SHP77 (cell line): ENCODE results near the gene MXRA8.
A peak's percentile ranks its signal among the peaks of the same experiment; 100 is the strongest.
"Not testable (repeated sequence)": the region's sequence is repeated elsewhere in the genome, so short reads cannot be mapped to it uniquely, and the experiment has no call there.

Experiments
- DNase-seq, 2 experiments: peaks; one replicate each; lab custom pipeline; 2025; lab: John Stamatoyannopoulos, UW

MXRA8 gene

DNA sequence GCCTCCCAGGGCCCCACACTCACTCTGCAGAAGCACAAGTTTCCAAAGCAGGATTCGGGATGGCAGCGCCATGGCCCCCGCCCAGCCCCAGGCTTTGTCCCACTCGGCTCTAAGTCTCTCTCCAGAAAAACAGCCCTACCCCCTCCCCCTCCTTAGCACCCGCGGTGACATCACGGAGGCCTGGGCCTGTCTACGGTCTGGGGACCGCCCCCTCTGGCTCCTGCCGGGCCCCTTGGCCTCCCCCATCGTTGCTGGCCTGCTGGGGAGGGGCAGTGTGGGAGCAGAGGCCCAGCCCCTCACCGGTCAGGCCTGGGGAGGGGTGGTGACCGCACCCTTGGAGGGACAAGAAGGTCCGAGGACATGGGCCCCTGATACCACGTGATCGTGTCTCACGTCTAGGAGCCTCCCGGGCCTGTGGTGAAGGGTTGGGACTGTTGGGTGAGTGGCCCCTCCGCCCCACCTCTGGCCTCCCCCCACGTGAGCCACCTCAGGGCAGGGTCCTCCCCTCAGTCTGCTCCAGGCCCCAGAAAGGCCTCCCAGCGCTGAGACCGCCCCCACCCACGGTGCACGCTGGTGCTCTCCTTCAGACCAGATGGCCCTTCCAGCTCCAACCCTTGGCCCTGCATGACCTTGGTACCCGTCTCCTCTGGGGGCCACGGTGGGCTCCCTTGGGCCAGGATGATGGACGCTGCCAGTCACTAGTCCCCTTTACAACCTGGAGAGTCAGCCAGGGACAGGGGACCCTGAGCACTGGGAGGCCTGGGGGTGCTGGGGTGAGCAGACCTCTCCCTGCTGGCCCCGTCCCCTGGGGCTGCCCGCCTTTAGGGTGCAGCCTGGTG is at the start of gene MXRA8:
Gene MXRA8 (minus strand): TSS at position 123 of the 839 bp plus-strand sequence. CDS start 51 bp downstream, at position 72.
- no peak for DNase-seq

DNA sequence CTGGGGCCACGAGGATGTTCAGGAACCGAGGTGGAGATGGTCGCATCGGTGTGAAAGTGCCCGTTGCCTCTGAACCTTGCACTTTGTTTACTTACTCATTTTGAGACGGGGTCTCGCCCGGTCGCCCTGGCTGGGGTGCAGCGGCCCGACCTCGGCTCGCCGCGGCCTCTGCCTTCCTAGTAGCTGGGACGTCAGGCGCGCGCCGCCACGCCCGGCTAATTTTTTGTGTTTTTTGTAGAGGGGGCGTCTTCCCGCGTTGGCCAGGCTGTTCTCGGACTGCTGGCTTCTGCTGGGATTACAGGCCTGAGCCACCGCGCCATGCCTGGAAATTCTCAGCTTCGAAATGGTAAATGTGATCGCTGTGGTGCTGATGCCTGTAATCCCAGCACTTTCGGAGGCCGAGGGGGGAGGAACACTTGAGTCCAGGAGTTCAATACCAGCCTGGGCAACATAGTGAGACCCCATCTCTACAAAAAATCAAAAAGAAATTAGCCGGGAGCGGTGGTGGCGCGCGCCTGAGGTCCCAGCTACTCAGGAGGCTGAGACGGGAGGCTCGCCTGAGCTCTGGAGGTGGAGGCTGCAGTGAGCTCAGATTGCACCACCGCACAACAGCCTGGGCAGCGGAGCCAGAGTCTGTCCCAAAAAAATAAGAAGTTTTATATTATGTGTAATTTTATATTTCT is 49.4 kb upstream of the MXRA8 start:
- DNase-seq: no peak

DNA sequence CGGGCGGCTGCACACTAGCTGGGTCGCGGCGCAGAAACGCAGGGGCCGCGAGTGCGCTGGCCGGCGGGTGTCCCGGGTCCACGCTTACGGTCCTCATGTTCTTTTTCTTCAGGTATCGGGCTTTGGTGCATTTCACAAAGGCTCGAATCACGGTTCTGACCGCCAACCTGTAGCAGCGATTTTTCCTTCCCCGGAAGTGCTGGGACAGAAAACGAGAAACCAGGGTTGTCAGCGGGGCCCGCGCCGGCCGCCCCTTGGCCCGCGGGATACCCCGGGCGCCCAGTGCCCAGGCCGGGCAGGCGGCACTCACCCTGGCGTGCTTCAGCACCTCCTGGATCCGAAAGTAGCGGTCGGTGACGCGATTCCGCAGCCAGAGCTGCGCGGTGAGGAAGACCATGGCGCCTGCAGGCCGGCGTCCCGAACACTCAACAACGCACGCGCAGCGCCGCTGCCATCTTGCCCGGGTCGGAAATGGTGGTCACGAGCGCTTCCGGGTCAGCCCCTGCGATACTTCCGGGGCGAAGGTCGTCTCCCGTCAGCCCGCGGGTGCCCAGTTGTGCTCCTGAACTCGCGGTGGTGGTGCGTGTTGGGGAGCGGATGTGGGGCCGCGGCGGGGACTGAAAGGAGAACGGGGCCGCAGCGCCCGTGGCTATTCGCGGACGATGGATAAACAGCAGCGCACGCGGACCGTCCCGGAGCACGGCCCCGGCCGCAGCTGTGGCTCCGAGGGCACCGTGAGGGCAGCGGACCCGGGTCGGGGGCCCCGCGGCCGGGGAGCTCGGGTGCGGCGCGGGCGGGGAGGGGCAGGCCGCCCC is 48.7 kb upstream of the MXRA8 start, which contains the start of gene MRPL20:
Gene MRPL20 (minus strand): TSS at position 473 of the 815 bp plus-strand sequence. CDS start 76 bp downstream, at position 397.
- DNase-seq: peak; percentile 85 to 91

DNA sequence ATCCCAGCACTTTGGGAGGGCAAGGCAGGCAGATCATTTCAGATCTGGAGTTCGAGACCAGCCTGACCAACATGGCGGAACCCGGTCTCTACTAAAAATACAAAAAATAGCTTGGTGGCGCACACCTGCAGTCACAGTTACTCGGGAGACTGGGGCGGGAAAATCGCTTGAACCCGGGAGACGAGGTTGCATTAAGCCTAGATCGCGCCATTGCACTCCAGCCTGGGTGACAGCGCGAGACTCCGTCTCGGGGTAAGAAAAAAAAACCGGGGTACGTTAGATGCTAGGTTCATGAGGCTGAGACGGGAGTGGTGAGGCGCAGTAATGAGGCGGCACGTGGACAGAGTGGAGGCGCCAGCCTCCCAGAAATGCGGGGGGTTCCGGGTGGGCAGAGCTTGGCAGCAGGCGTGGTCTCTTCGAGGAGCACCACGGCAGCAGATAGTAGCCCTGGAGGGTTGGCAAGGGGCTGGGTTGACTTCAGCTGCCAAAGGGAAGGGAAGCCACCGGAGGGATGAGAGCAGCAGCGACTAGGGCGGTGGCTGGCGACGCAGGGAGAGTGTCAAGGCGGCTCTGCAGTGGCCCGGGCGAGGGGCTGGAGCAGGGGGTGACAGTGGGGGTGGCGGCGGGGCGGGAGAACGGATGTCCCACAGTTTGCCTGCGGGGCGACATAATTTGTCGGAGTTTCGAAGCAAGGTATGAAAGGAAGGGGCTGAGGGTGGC is 47.9 kb upstream of the MXRA8 start:
- DNase-seq: no peak

DNA sequence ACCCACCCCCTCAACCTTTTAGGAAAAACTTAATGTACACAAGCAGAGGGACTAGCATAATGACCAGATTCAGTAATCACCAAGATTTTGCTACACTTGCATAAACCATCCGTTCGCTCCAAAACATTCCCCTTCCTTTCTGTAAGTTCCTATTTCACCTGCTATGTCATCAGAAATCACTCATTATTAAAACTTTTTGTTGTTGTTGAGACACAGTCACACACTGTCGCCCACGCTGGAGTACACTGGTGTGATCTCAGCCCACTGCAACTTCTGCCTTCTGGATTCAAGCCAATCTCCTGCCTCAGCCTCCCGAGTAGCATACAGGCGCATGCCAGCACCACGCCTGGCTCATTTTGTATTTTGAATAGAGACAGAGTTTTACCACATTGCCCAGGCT is 45.3 kb upstream of the MXRA8 start:
- no peak for DNase-seq

GRCh38 chr1:1402901-1403392 is 44.6 kb upstream of the MXRA8 start:
- DNase-seq: not testable (repeated sequence)

- DNase-seq: peak; percentile 34 to 45
Measured at GRCh38 chr1:1402072-1402900, 43.9 kb upstream of the MXRA8 start.

DNA sequence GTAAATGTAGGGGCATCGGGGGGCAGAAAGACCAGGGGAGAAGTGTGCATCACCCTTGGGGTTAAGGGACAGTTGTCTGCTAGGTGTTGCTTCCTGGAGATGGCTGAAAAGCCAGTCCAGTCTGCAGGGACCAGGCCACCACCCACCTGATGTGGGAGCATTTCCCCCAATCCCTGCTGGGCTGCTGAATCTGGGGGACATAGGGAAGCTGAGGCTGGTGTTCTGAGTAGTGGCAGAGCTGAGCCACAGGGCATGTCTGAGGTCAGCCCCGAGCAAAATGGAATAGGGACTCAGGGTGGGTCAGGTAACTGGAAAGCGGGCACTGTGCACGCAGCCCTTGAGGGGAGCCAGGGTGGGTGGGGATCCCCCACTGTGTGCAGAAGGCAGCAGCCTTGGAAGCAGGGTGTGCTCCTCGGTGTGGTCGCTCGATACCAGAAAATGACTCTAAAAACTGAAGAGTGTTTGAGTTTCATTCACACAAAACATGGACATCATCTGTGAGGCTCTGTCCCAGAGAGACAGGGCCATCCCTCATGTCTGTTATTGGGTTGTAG is 43.2 kb upstream of the MXRA8 start:
- no peak for DNase-seq

DNA sequence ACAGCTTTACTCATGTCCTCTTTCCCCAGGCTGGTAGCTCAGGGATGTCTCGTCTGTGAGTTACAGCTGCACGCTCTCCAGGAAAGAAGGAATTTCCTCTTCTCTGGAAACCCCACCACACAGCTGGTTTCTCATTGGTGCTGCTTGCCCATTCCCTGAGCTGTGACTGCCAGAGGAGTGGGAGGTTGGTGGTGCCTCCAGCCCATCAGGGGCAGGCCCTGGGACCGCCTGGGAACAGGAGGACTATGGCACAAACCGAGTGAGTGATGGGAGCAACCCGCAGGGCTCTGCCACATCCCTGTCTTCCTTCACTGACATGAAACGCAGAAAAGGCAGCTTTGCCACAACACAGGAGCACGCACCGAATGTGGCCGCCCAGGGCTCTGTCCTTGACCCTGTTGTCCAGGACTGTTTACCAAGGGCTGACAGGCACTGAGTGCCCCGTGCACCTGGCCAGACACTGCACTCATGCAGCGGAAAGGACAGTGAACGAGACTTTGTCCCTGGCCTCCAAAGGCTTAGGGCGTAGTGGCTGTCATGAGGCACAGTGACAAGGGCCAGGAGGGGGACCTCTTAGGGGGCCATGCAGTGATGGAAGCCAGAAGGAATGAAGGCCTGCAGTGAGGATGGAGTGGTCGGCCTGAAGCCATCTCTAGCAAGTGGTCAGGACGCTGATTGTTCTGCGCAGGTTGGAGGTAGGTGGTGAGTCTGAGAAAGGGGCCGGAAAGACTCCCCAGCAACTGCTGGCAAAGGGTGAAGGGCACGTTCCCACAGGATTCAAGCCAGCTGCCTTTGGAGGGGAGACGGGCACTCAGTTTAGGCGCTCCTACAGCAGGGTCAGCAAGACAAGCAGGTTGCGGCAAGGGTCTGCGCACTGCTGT is 42.5 kb upstream of the MXRA8 start:
- DNase-seq: no peak

- no peak for DNase-seq
Measured at GRCh38 chr1:1399872-1400575, 41.7 kb upstream of the MXRA8 start.

GRCh38 chr1:1399187-1399871 is 41.0 kb upstream of the MXRA8 start, which contains the start of gene CCNL2:
Gene CCNL2 (minus strand): TSS chr1:1399335. CDS start chr1:1399306, 29 bp downstream.
- DNase-seq: peak; percentile 93 to 97

DNA sequence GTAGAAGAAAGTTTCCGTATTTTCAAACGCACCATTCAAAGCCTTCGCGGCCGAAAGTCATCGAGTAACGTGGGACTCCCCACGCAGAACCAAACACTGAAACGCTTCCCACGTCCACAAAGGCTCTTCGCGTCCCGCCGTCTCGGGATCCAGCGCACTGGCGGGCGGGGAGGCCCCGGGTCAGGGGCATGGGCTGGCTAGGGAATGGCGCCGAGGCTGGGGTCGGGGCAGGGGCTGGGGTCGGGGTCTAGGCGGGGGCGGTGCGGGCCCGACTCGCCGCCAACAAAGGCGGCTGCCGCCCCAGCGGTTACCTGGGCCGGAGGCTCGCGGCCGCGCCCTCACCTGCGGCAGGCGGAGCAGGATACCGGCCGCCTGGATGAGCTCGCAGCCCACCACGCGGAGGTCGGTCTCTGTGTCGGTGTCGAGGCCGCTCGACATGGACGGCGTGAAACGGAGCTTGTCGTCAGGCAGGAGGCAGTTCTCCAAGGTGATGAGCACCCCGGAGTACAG is 40.4 kb upstream of the MXRA8 start:
- DNase-seq: no peak

DNA sequence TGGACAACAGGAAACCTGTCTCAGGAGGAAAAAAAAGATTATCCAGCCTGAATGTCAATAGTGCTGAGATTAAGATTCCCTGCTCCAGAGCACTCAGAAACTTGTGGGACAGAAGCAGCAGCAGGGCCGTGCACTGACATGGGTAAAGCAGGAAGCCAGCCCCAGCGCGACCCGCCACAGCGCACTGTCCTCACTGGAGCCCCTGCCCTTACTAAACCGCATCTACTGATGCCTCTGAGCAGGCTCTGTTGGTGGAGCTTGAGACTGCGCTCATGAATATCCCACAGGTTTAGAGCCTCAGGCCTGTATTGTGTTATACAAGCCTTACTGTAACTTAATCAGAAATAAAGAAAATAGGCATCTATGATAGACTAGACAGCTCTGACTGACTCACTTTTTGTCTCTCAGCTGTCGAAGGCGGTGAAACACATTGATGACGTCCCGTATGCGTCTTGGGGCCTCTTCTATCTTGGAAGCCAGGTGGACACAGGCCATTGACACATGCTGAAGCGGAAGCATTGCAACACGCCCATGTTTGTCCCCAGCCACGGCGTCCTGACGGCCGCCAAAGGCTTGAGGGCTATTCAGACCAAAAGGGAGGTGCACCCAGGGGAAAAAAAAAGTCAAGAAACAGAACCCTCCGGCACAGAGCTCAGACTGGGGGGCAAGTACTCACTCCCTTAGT is 39.6 kb upstream of the MXRA8 start:
- DNase-seq: no peak

- no peak for DNase-seq
Measured at GRCh38 chr1:1395166-1395565, 36.8 kb upstream of the MXRA8 start.

DNA sequence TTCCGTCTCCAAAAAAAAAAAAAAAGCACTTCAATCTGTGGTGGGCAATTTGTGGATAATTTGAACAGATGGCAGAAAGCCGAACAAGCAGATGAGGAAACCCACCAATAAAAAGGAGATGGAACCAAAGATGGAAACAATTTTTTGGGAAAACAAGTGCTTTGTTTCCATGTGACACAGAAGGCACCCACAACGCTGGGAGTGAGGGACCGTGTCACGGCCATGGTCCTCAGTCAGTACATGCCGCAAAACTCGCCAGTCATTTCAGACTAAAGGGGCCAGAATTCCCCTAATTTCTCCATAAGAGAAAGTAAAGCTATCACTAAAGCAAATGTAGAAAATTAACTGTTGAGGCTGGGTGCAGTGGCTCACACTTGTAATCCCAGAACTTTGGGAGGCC is 35.8 kb upstream of the MXRA8 start:
- DNase-seq: no peak

GRCh38 chr1:1393428-1393827 is 35.1 kb upstream of the MXRA8 start:
- no peak for DNase-seq

DNA sequence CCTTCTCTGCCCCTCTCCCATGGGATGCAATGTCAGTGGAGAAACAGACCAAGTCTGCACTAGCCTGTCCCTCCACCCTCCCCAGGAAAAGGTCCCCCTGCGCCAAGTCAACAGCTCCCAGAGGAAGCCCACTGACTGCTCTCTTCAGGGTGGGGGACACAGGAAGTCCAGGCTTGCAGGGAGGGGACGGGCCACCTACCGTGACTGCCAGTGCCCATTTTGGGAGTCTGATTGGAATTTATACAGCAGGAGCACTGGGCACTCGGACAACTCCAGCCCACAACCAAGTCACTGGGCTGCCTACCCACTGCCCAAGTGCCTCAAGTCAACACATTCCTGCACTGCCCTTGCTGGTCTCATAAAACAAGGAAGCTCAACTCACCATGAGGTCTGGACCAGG is 34.7 kb upstream of the MXRA8 start:
- no peak for DNase-seq
